ENCODE data around the gene JPH3. TPM values are rescaled to one million over a fixed set of nuclear protein-coding genes. Genes with fewer than 3 reads are reported as not detected.

JPH3 gene
- polyA plus RNA-seq, 2 of the 4 experiments (the other 2 are of a cell fraction), result 0.36 to 1.6 TPM

DNA sequence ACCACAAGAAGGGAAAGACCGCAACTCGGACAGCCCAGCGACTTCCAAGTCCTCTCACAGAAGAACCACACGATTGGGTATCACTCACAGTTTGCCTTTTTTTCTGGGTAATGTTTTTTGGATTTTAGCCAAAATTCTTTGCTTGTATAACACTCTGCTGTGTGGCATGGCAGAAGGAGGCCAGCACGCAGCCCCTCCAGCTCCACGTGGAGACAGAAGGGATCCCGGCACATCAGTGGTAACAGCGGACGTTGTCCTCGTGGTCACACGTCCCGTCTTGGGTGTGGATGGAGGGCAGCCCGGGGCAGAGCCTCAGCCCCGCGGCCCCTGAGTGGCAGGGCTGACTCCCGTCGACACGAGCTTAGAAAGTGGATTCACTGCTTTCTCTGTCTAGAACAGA lies 94.4 kb downstream of the JPH3 start:
- ChIA-PET CTCF (interaction anchor here (2.1 kb wide), 1 partner anchor 60 kb away, joined by 6 read pairs; no protein-coding TSS in a partner anchor), POLR2A (no interaction called here)
- TF ChIP-seq RCOR1 (IDR thresholded peaks at IDR 0.05; ENCODE audit: low read depth, low read length), result no peak
- TF ChIP-seq, protein P1, sequence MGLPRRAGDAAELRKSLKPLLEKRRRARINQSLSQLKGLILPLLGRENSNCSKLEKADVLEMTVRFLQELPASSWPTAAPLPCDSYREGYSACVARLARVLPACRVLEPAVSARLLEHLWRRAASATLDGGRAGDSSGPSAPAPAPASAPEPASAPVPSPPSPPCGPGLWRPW (IDR thresholded peaks at IDR 0.05), result no peak
- no peak for TF ChIP-seq CBX2 (IDR thresholded peaks at IDR 0.05; ENCODE audit: borderline replicate concordance, low read depth)
- TF ChIP-seq SMC3 (IDR thresholded peaks at IDR 0.05), result no peak
- no peak for TF ChIP-seq NPAS2 (CRISPR knock-in tag; IDR thresholded peaks at IDR 0.05; ENCODE audit: borderline replicate concordance)
- no peak for TF ChIP-seq FOXS1 (CRISPR knock-in tag; IDR thresholded peaks at IDR 0.05)
- ATAC-seq (no peak), DNase-seq (ENCODE audit: low read depth in 1 of 2, low spot score in 1 of 2) (no peak), FAIRE-seq (no peak)
- Histone ChIP-seq H3K4me1 (no peaks in the 10 kb centered on the region), H3K27ac (no peak overlapping the region), H3K9me3 (no peaks in the 10 kb centered on the region), H3K4me2 (no peak overlapping the region), H3K4me3 (no peak overlapping the region)
- 92% methylated on average over 18 of the region's 18 CpGs for WGBS (ENCODE audit: missing lambda C conversion rate)

DNA sequence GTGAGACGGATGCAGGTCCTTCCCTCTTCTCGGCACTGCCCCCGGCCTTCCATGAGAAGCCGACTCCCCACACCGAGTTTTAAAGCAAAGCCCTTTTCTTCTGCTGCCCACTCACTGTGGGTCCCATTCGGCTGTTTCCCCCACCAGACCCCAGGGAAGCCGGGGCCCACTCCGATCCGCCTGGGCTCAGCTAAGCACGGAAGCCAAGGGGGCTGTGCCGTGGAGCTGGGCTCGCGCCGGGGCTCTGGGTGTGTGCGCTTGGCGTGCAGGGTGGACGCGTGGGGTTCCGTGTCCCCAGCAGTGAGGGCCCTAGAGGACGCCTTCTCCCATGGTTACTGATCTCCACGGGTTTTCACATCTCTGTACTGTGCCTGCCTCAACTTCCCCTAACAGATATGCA lies 94.9 kb downstream of the JPH3 start:
- Histone ChIP-seq H3K4me1 (no peaks in the 10 kb centered on the region), H3K4me2 (no peak overlapping the region), H3K27ac (no peak overlapping the region), H3K9me3 (no peaks in the 10 kb centered on the region), H3K4me3 (no peak overlapping the region)
- ChIA-PET CTCF (no interaction called here), POLR2A (no interaction called here)
- TF ChIP-seq POLR2A (IDR thresholded peaks at IDR 0.05; ENCODE audit: low read length), result no peak
- no peak for TF ChIP-seq EHF (CRISPR knock-in tag; IDR thresholded peaks at IDR 0.05)
- no peak for TF ChIP-seq GATA3 (IDR thresholded peaks at IDR 0.05; ENCODE audit: borderline replicate concordance)
- TF ChIP-seq, protein P2, sequence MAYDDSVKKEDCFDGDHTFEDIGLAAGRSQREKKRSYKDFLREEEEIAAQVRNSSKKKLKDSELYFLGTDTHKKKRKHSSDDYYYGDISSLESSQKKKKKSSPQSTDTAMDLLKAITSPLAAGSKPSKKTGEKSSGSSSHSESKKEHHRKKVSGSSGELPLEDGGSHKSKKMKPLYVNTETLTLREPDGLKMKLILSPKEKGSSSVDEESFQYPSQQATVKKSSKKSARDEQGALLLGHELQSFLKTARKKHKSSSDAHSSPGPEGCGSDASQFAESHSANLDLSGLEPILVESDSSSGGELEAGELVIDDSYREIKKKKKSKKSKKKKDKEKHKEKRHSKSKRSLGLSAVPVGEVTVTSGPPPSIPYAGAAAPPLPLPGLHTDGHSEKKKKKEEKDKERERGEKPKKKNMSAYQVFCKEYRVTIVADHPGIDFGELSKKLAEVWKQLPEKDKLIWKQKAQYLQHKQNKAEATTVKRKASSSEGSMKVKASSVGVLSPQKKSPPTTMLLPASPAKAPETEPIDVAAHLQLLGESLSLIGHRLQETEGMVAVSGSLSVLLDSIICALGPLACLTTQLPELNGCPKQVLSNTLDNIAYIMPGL (CRISPR knock-in tag; IDR thresholded peaks at IDR 0.05; ENCODE audit: borderline replicate concordance), result no peak
- no peak for TF ChIP-seq NFE2L2 (conservative IDR thresholded peaks at IDR 0.05; ENCODE audit: low read length)
- TF ChIP-seq, protein P3, sequence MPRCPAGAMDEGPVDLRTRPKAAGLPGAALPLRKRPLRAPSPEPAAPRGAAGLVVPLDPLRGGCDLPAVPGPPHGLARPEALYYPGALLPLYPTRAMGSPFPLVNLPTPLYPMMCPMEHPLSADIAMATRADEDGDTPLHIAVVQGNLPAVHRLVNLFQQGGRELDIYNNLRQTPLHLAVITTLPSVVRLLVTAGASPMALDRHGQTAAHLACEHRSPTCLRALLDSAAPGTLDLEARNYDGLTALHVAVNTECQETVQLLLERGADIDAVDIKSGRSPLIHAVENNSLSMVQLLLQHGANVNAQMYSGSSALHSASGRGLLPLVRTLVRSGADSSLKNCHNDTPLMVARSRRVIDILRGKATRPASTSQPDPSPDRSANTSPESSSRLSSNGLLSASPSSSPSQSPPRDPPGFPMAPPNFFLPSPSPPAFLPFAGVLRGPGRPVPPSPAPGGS (IDR thresholded peaks at IDR 0.05), result no peak
- no peak for TF ChIP-seq CHD4 (IDR thresholded peaks at IDR 0.05; ENCODE audit: borderline replicate concordance)
- TF ChIP-seq, protein P4, sequence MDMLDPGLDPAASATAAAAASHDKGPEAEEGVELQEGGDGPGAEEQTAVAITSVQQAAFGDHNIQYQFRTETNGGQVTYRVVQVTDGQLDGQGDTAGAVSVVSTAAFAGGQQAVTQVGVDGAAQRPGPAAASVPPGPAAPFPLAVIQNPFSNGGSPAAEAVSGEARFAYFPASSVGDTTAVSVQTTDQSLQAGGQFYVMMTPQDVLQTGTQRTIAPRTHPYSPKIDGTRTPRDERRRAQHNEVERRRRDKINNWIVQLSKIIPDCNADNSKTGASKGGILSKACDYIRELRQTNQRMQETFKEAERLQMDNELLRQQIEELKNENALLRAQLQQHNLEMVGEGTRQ (IDR thresholded peaks at IDR 0.05), result no peak
- no peak for TF ChIP-seq FOSL2 (IDR thresholded peaks at IDR 0.05)
- TF ChIP-seq FOSL2 (CRISPR knock-in tag; IDR thresholded peaks at IDR 0.05), result no peak
- no peak for TF ChIP-seq PHF8 (IDR thresholded peaks at IDR 0.05; ENCODE audit: borderline replicate concordance, low read depth)
- TF ChIP-seq, protein P5, sequence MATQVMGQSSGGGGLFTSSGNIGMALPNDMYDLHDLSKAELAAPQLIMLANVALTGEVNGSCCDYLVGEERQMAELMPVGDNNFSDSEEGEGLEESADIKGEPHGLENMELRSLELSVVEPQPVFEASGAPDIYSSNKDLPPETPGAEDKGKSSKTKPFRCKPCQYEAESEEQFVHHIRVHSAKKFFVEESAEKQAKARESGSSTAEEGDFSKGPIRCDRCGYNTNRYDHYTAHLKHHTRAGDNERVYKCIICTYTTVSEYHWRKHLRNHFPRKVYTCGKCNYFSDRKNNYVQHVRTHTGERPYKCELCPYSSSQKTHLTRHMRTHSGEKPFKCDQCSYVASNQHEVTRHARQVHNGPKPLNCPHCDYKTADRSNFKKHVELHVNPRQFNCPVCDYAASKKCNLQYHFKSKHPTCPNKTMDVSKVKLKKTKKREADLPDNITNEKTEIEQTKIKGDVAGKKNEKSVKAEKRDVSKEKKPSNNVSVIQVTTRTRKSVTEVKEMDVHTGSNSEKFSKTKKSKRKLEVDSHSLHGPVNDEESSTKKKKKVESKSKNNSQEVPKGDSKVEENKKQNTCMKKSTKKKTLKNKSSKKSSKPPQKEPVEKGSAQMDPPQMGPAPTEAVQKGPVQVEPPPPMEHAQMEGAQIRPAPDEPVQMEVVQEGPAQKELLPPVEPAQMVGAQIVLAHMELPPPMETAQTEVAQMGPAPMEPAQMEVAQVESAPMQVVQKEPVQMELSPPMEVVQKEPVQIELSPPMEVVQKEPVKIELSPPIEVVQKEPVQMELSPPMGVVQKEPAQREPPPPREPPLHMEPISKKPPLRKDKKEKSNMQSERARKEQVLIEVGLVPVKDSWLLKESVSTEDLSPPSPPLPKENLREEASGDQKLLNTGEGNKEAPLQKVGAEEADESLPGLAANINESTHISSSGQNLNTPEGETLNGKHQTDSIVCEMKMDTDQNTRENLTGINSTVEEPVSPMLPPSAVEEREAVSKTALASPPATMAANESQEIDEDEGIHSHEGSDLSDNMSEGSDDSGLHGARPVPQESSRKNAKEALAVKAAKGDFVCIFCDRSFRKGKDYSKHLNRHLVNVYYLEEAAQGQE (IDR thresholded peaks at IDR 0.05), result no peak
- TF ChIP-seq CBX2 (IDR thresholded peaks at IDR 0.05; ENCODE audit: borderline replicate concordance, low read depth), result no peak
- no peak for TF ChIP-seq ZSCAN20 (CRISPR knock-in tag; IDR thresholded peaks at IDR 0.05)
- TF ChIP-seq TFCP2L1 (CRISPR knock-in tag; IDR thresholded peaks at IDR 0.05), result no peak
- TF ChIP-seq NPAS2 (CRISPR knock-in tag; IDR thresholded peaks at IDR 0.05; ENCODE audit: borderline replicate concordance), result no peak
- TF ChIP-seq, protein P6, sequence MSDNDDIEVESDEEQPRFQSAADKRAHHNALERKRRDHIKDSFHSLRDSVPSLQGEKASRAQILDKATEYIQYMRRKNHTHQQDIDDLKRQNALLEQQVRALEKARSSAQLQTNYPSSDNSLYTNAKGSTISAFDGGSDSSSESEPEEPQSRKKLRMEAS (IDR thresholded peaks at IDR 0.05), result no peak
- no peak for TF ChIP-seq BHLHE40 (IDR thresholded peaks at IDR 0.05; ENCODE audit: low read depth, low read length)
- TF ChIP-seq HDAC2 (IDR thresholded peaks at IDR 0.05), result no peak
- no peak for TF ChIP-seq EP300 (IDR thresholded peaks at IDR 0.05)
- FAIRE-seq (no peak), ATAC-seq (no peak), DNase-seq (ENCODE audit: low read depth in 1 of 2, low spot score in 1 of 2) (no peak)
- WGBS (ENCODE audit: missing lambda C conversion rate), result 94% methylated on average over 17 of the region's 21 CpGs
